ENCODE results near the gene SLC17A7.

- TF ChIP-seq, protein P1, sequence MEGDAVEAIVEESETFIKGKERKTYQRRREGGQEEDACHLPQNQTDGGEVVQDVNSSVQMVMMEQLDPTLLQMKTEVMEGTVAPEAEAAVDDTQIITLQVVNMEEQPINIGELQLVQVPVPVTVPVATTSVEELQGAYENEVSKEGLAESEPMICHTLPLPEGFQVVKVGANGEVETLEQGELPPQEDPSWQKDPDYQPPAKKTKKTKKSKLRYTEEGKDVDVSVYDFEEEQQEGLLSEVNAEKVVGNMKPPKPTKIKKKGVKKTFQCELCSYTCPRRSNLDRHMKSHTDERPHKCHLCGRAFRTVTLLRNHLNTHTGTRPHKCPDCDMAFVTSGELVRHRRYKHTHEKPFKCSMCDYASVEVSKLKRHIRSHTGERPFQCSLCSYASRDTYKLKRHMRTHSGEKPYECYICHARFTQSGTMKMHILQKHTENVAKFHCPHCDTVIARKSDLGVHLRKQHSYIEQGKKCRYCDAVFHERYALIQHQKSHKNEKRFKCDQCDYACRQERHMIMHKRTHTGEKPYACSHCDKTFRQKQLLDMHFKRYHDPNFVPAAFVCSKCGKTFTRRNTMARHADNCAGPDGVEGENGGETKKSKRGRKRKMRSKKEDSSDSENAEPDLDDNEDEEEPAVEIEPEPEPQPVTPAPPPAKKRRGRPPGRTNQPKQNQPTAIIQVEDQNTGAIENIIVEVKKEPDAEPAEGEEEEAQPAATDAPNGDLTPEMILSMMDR (conservative IDR thresholded peaks at IDR 0.05), result no peak
- no peak for TF ChIP-seq ZFX (IDR thresholded peaks at IDR 0.05)
Observed at GRCh38 chr19:49442354-49442753, 1.0 kb upstream of the SLC17A7 start.

Data from C4-2B (cell line).